ENCODE data around the gene RTL1.

RTL1 gene

GRCh38 chr14:100866666-100867630, 36.6 kb downstream of the RTL1 start:
- no peak for DNase-seq (ENCODE audit: low read depth in 2 of 2)

- no peak for DNase-seq (ENCODE audit: low read depth in 2 of 2)
These were observed 37.6 kb downstream of the RTL1 start for GRCh38 chr14:100865682-100866591.

DNA sequence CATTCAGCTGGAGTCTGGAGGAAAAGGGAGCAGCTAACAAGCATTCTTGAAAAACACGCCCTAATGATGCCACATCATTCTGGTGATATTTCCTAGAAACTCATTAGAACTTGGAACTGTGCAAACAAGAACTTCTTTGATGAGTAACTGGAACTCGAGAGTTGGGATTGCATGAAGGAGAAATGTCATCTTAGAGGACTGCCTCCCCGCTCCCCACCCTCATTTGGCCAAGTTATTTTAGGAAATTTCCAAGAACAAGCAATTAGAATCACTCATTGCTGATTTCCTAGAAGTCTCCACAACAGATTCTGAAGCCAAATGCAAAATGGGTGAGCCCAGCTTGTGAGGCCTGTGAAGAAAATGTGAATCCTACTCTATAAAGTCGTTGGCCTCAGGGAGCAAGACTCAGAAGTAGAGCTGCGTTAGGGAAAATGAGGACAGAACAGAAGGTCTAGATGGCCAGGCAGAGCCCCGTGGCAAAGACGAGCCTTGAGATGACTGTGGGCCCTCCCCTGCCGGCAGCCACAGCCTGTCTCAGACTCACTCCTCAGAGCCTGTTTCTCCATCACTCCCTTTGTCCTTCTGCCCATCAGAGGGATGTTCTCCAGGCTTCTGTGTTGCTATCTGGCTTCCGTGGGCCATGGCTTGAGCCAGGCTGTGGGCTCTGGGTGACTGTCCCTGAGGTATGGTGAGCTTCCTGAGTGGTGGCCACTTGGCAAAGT, 38.4 kb downstream of the RTL1 start:
- no peak for DNase-seq (ENCODE audit: low read depth in 2 of 2)

DNA sequence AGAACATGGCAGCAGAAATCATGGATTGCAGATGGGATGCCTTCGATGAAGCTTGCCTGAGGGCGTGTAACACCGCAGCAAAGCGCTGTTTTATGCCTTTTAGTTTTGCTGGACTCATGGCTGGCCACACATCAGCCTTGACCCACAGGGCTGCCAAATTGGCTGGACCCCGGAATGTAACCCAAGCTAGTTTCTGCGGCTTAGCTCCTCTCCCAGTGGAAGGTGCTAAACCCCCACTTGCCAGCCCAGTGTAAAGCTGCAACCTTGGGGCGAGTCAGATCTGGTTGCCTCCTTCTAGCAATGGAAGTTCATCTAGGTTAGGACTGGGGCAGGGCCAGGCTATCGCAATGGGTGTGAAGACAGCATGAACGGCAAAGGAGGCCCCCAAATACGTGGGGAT, 39.3 kb downstream of the RTL1 start:
- no peak for DNase-seq (ENCODE audit: low read depth in 2 of 2)

GRCh38 chr14:100862793-100863192, 40.7 kb downstream of the RTL1 start:
- DNase-seq (ENCODE audit: low read depth in 2 of 2) = no peak

DNA sequence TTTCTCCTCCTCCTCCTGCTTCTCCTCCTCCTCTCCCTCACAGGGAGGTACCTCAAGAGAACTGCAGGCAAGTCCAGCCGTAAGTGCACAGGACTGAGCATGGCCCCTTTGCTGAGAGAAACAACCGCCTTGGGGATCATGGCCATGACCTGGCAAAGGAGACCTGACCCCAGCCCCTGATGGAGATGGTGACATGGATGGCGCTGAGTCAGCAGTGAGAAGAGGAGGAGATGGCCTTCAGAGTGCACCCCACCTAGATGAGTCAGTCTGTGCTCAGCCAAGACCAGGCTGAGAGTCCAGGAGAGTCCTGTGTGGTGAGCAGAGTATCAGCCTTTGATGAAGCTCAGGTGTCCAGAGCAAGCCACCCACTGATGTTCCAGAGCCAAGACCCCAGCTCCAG, 41.2 kb downstream of the RTL1 start:
- DNase-seq (ENCODE audit: low read depth in 2 of 2) = no peak

DNA sequence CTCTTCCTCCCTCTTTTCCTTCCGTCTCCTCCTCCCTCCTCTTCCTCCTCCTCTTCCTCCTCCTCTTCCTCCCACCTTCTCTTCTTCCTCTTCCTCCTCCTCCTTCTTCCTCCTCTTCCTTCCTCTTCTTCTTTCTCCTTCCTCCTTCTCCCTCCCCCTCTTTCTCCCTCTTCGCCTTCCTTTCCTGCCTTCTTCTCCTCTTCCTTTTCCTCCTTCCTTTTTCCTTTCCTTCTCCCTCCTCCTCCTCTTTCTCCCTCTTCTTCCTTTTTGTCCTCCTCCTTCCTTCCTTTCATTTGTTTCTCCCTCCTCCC, 41.6 kb downstream of the RTL1 start:
- DNase-seq (ENCODE audit: low read depth in 2 of 2) = no peak

- DNase-seq (ENCODE audit: low read depth in 2 of 2) = no peak
These were observed 42.2 kb downstream of the RTL1 start for GRCh38 chr14:100861188-100861936.

- DNase-seq (ENCODE audit: low read depth in 2 of 2) = no peak
These were observed 42.9 kb downstream of the RTL1 start for GRCh38 chr14:100860556-100861187.

- no peak for DNase-seq (ENCODE audit: low read depth in 2 of 2)
These were observed 43.7 kb downstream of the RTL1 start for GRCh38 chr14:100859781-100860180.

DNA sequence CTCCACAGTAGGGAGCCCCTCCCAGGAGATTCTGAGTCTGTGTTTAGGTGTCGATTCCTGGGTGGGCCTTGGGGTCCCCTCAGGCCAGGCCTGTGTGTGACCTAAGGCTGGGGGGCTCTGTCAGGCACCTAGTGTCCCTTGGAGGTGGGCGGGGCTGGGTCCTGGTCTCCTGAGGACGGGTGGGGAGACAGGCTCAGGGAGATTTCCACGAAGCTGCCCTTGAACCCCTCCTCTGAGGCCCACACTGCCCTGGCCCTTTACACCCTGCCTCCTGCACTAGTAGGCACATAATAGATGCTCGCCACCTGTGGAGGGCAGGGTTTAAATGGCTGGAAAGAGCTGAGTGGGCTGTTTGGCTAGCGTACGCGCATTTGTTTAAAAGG, 44.7 kb downstream of the RTL1 start:
- DNase-seq (ENCODE audit: low read depth in 2 of 2) = no peak

- DNase-seq (ENCODE audit: low read depth in 2 of 2) = no peak
These were observed 45.3 kb downstream of the RTL1 start for GRCh38 chr14:100857923-100858837.

GRCh38 chr14:100857233-100857922, 46.1 kb downstream of the RTL1 start:
- no peak for DNase-seq (ENCODE audit: low read depth in 2 of 2)

DNA sequence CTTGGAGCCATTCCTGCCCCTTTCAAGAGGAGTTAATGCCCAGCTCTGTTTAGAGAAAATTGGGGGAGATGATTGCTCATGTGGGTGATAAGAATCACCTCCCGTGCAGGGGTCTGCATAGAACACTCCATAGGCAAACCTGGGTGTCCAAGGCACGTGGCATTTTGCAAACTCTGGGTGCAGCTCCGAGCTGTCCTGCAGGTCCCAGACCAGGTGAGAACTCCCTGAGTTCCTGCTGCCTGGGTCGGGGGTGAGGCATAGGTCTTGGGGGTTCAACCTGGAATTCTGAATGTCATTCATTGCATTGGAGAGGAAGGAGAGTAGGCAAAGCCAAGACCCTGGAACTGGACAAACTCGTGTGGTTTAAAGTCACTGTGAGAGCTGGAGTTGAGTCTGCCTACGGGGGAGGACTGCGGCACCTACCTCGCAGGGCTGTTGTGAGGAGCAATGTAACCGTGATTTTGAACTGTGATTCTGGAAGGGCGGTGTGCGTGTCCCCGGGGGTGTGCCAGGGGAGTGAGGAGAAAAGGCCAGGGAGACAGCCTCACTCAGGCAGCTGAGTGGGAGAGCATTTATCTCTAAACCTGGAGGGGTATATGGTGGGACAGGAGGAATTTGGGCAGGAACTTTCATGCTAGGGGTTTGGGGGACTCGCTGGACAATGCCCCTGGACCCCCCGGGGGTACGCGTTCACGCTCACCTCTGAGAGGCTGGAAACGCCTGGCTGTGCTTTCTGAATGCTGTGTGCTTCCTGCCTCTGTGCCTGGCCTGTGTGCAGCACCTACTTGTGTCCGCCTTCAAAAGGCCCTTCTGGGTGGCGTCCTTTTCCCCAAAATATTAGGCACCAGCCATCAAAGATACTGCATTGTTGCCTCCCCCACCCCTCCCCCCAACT, 47.2 kb downstream of the RTL1 start:
- no peak for DNase-seq (ENCODE audit: low read depth in 2 of 2)

- no peak for DNase-seq (ENCODE audit: low read depth in 2 of 2)
These were observed 48.1 kb downstream of the RTL1 start for GRCh38 chr14:100855256-100855930.

DNA sequence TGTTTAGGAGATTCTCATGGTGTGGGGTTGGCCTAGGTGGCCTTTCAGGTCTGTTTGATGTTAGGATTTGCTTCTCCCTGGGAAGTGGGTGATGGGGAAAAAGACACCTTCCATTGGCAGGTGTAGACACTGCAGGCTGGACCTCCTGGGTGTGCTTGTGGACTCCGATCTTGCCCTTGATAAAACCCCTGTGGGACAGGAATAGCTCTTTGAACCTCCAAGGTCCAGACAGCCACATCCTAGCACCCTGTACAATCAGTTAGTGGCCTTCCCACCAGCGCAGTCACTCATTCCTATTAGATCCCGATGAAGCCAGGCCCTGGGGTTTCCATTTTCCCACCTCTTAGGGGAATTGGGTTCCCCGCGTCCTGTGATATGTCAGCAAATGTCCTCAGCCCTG, 49.1 kb downstream of the RTL1 start:
- DNase-seq (ENCODE audit: low read depth in 2 of 2) = no peak

DNA sequence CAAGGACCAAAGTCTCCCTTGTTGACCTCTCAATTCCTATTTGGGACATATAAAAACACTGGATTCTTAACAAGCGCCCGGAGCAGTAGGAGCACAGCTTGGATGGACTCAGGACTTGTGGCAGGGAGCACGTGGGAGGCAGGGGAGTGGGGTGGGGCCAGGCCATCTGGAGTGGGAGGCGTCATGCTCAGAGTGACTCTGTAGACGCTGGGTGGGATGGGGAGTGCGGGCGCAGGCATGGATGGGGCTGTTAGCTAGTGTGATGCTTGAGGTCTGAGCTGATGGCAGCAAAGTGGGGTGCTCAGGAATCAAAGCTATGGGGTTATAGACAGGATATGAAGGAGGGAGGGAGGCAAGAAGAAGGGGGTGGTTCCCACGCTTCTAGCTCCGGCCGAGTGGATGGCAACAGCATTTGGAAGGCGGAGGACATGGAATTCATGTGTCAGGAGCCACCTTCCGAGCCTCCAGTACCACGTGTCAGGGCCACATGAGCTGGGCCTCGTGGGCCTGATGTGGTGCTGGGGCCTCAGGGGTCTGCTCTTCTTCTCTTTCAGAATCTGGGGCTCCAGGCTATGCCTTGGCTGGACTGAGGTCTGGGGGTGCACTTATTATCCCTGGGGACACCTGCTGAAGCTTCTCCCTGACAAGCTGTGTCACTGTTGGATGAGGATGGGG, 51.4 kb downstream of the RTL1 start:
- DNase-seq (ENCODE audit: low read depth in 2 of 2) = no peak

All from stimulated activated CD4-positive, alpha-beta T cell treated with anti-CD3 and anti-CD28 coated beads, Interleukin-4, amount 100 ng/mL, for 48 hours (primary cell).